B cell (primary cell): Measurements from ENCODE around the gene NUP93.

Experiments
- CTCF ChIP-seq: fragments of 200-600 bp; IDR thresholded peaks from one replicate; pipeline ENCODE4 v1.8.0; 2022; ENCODE audit warnings: antibody characterized with exemption, mild to moderate bottlenecking
- EZH2 ChIP-seq: IDR thresholded peaks from 2 replicates; pipeline ENCODE4 v1.6.1; 2012; ENCODE audit warnings: borderline replicate concordance, low read depth, mild to moderate bottlenecking, moderate library complexity, low read length; ENCODE audit not compliant: insufficient read depth, poor library complexity, severe bottlenecking

- TF ChIP-seq CTCF (no peak), EZH2 (no peak)
Observed at GRCh38 chr16:56879276-56879675, 149.3 kb downstream of the NUP93 start.
